T1000 (cell line): Measurements from ENCODE around the gene SIPA1.
"Not testable (repeated sequence)": the region's sequence is repeated elsewhere in the genome, so short reads cannot be mapped to it uniquely, and the experiment has no call there.

Source experiments
- DNase-seq: peaks from one replicate; lab custom pipeline; 2025; ENCODE audit warnings: mixed read lengths; lab: John Stamatoyannopoulos, UW

SIPA1 gene

DNA sequence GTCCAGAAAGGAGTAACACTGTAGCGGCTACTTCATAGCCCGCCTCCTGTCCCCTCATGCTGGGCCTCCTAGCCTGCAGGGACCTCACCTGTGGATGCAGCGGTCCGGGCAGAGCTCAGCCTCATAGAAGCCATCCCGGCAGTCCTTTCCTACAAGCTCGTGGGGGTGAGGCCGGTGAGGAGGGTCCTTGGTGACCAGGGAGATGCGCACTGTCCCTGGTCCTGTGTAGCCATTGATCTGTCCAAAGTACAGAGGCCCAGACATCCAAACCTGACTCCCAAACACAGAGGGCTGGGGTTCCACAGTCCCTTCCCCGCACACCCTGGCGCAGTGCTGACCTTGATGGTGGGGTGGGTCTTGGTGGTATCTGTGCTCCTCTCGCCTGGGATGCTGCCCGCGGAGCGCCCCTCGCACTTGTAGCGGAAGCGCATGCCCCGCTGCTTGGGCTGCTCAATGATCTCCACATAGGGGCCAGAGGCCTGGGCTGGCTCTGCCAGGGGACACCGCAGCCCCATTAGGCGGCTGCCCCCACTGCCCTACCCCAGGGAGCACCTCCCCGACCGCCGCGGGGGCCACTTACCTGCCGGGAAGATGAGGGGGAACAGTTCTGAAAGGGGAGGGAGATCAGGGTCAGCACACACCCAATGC, 23.8 kb downstream of the SIPA1 start:
- no peak for DNase-seq

DNA sequence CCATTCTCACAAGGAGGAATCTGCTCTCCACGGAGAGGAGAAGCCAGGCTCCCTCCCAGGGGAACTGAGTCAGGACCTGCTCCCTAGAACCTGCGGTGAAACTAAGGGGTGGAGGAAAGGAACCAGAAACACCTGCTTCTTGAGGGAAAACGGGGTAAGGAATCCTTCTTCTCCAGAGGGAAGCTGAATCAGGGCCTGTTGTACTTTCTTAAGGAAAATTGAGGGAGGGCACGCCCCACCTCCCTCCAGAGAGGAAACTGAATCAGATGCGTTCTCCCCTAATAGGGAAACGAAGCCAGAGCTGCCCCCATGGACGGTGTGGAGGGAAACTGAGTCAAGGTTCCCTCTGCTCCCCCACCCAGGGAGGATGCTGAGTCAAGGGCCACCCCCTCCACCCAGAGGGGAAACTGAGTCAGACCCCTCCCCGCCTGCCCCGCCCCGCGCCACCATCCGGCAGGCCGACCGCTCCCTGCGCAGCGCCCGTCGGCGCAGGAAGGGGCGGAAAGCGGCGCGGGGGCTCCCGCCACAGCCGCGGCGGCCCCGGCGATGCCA, 24.4 kb downstream of the SIPA1 start:
- DNase-seq = no peak

DNA sequence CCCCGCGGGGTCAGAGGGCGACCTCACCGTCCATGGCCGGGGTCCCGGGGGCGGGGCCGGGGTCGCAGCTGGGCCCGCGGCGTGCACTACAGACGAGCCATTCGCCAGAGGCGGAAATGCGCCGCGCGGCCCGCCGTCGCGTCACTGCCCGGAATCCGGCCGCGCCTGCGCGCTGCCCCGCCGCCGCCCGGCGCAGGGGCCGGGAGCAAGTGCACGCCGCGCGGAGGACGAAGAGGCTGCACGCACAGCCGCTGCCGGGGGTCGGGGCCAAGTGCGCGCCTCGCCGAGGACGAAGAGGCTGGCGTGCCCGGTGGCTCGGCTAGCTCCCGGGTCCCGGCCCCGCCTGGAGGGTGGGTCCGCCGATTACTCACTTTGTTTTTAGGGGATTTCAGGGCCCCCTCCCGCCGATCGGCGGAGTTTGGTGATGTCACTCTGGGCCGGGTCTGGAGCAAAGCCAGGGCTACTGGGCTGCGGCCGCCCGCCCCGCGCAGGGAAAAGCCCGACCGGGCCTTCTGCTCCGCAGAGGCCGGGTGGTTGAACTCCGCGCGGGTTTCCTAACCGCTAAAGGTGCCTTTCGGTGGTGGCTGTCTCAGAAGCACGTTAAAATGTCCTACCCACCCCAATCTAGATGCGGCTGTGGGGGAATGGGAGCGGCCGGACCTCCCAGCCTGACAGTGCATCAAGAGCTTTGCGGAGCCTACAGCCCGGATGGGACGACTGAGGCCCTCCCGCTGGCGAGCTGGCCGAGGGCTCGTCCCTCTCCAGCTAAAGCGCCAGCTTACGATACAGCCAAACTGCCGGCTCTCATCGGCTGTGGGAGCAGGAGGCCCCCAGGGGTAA, 25.1 kb downstream of the SIPA1 start, which contains the start of gene RELA:
TSS of gene RELA (minus strand) at position 118 of the 840 bp plus-strand sequence. CDS start at position 34, 84 bp downstream.
- DNase-seq = peak; percentile 96

DNA sequence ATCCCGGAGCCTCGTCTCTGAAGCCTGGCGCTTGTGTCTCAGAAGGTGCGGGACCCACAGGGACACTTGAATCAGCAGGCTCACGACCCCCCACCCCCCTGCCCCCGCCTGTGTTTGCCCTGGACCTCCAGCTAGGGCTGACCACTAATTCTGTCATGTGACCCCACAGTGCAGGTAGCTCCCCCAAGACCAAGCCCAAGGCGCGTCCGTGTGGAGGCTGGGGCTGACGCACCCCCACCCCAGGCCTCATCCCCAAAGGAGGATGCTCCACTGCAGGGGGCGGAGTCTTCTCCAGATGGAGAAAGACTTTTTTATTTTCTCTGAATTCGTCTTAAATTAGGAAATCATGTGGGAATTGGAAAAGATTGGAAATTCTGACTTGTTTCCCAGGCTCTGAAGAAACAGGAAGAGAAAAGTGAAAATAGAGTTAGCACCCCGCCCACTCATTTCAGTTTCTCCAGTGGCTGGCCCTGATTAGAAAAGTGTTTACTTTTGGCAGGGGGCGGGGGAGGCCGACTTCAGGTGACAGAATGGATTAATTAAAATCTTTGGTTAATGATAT, 25.8 kb downstream of the SIPA1 start:
- DNase-seq = no peak

DNA sequence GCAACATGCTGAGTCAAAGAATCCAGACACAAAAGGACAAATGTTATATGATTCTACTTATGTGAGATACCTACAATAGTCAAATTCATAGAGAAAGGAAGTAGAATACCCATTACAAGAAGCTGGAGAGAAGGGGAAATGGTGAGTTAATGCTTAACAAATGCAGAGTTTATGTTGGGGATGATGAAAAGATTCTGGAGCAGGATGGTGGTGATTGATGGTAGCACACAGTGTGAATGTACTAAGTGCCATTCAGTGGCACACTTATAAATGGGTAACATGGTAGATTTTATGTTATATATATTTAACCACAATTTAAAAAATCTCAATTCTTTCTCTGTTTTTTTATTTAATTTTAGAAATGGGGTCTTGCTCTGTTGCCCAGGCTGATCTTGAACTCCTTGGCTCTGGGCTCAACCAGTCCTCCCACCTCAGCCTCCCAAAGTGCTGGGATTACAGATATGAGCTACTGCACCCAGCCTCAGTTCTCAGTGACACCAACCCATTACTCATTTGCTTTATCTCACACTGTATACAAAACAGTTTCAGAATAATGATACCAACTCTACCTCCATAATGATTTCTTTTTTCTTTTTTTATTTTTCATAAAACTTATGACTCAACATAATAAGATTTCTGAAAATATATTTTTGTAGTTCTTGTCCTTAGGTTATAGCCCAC, 34.4 kb downstream of the SIPA1 start:
- DNase-seq = no peak

DNA sequence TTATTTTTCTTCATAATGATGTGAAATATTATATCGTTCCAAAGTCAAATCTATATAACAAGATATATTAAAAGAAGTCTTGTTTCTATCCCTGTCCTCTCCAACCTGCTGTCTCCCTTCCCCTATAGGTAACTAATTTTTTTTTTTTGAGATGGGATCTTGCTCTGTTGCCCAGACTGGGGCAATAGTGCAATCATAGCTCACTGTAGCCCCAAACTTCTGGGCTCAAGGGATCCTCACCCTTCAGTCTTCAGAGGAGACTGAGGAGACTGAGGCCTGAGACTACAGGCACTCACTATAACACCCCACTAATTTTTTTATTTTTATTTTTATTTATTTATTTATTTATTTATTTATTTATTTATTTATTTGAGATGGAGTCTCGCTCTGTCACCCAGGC, 35.1 kb downstream of the SIPA1 start:
- no peak for DNase-seq

DNA sequence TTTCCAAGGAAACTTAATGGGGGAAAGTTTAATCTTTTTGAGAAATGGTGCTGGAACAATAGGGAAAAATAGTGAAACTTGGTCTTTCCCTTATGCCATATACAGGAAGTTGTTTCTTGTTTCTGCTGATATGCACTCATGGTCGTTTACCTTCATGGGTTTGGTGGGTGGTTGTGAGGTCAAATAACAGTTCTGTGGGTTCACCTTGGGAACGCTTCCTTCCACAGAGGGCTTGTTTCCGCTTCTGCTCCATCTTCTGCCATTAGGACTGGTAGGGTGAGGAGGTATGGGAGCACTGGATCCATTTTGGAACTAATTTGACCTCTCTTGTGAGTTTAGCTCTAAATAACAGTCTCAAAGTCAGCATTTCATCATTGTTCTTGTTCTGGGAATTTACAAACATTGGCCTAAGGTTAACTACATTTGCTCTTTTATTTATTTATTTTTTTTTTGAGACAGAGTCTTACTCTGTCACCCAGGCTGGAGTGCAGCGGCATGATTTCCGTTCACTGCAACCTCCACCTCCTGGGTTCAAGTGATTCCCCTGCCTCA, 42.4 kb downstream of the SIPA1 start:
- DNase-seq = no peak

DNA sequence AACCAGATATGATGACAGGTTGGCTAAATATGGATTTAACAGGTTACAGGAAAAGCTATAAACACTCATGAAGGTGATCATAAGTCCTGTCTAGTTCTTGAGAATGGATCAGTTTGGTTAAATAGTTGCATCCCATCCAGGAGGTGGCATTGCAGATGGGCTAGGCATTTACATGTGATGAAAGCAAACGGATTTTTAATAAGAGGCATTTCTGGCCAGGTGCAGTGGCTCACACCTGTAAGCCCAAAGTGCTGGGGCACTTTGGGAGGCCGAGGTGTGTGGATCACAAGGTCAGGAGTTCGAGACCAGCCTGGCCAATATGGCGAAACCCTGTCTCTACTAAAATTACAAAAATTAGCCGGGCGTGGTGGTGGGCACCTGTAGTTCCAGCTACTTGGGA, 45.6 kb downstream of the SIPA1 start:
- not testable (repeated sequence) for DNase-seq

DNA sequence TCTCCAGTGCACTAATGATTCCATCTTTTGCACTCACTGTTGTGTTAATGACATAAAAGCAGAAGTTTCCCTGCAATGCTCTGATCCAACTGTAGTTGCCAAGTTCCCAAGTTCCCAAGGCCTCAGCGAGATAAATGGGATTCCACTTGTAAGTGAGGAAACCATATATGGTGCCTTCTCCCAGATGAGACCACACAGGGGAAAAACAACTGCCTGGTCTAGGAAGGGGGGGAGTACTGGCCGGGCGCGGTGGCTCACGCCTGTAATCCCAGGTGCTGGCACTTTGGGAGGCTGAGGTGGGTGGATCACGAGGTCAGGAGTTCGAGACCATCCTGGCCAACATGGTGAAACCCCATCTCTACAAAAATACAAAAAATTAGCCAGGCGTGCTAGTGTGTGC, 48.1 kb downstream of the SIPA1 start:
- DNase-seq = no peak

DNA sequence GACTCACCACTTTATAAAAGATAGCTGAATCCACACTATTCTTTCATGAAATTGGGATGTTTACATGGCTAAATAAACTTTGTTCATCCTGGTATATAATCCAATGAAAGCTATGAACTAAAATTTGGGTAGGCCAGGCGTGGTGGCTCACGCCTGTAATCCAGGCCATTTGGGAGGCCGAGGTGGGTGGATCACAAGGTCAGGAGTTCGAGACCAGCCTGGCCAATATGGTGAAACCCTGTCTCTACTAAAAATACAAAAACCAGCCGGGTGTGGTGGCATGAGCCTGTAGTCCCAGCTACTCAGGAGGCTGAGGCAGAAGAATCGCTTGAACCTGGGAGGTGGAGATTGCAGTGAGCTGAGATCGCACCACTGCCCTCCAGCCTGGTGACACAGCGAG, 53.9 kb downstream of the SIPA1 start:
- not testable (repeated sequence) for DNase-seq

DNA sequence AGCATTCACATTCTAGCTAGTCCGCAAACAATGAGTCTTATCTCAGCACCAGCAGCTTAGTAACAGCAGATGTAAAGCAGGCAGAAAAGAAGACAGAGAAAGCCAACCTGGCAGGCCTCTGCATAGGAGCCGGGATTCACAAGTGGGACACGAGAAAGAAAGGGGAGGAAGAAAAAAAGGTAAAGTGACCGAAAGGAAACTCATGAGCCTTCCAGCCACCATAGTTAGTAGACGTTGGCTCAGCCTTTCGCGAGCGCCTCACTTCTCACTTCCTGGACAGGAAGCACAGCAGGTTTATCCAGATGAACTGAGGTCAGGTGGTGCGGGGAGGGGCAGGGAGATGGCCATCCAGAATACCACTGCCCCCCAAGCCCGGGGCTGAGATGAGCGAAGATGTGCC, 54.5 kb downstream of the SIPA1 start:
- no peak for DNase-seq

DNA sequence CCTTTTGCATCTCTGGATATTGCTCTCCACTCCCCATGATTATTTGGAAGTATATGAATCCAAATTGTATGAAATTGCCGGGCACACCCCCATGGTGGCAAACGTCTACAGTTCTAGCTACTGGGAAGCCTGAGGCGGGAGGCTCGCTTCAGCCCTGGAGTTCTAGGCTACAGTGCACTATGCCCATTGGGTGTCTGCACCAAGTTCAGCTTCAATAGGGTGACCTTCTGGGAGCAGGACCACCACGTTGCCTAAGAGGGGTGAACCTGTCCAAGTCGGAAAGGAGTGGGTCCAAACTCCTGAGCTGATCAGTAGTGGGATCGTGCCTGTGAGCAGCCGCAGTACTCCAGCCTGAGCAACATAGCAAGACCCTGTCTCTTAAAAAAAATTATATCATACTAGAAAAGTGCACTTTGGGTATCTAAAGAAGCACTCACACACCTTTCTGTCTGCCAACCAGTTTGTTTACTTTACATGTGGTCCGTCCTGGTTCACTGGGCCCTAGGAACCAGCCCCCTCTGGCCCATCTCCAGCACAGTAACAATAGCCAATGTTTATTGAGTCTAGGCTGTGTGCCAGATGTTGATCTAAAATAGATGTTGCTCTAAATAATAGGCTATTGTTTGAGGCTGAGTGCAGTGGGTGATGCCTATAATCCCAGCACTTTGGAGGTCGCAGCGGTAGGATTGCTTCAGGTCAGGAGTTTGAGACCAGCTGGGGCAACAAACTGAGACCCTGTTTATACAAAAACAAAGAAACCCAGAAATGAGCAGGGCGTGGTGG, 57.7 kb downstream of the SIPA1 start:
- no peak for DNase-seq

DNA sequence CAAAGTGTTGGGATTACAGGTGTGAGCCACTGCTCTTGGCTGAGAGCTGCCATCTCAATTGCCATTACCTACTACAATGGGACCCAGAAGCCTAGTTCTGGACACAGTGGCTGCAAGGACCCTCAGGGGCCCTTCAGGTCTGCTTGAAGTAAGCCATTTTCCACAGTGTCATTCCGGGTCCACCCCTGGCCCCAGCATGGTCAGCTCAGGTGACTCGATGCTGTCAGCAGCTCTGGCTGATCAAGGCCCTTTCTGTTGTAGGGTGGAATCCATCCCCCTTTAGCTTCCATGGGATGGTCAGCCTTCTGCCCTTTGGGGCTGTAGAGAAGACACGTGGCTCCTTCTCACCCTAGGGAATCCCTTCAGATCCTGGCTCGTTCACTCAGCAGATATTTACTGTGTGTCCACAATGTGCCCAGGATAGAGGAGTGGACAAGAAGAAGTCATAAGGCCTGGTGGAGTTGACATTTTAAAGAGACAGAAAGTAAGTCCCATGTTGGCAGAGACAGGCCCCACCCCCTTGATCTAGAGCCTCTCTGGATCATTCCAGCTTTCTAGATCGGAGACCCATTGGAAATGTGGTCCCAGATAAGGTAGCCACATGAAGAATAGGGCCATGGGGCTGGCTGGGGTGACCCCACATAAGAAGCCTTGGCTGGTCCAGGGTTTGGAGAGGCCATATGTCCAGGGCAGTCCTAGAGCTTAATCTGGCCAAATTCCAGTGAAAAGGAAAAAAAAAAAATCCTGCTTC, 59.1 kb downstream of the SIPA1 start:
- DNase-seq = no peak

DNA sequence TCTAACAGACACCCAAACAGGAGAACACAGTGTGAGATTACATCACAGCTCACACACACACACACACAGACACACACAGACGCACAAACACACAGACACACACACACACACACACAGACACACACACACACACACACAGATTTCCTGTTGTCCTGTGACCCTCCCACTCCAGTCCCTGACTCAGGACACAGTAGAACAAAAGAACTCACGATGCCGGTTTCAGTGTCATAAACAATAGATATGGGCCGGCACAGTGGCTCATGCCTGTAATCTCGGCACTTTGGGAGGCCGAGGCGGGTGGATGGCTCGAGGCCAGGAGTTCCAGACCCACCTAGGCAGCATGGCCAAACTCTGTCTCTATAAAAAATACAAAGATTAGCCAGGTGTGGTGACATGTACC, 60.3 kb downstream of the SIPA1 start:
- DNase-seq = no peak

DNA sequence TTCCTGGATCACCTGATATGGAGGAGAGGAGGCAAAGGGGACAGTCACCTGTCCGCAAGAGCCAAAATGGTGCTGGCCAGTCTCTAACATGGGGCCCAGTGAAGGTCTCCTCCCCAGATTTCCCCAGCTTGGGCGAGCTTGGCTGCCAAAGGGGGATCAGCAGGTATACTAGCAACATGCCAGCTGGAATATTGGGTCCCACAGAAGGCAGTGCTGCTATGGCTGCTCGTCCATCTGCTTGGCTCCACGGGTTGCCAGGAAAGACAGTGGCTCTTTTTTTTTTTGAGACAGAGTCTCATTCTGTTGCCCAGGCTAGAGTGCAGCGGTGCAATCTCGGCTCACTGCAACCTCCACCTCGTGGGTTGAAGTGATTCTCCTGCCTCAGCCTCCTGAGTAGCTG, 61.4 kb downstream of the SIPA1 start:
- DNase-seq = no peak

DNA sequence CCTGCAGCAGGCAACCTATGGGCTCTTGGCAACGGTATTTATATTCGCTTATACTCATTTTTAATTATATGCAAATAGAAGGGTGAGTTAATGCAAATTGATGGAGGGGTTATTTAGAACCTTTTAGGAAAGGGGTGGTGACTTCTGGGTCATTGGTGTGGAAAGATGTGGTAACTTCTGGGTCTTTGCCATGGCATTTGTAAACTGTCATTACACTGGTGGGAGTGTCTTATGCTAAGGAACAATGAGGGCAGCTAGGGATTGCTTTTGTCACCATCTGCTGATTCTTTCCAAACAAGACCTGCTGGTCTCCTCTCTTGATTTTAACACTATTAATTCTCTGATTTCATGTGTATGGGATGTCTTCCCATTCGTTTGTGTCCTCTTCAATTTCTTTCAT, 62.5 kb downstream of the SIPA1 start:
- DNase-seq = no peak
